Endodermal cell (in vitro differentiated cells): ENCODE data around the gene PLA2G3. TPM values are rescaled to one million over a fixed set of nuclear protein-coding genes. Genes with fewer than 3 reads are reported as not detected.

Experiments
- DNase-seq: peaks from one replicate; pipeline ENCODE4 v3.0.0-alpha.2; 2017
- H3K27ac ChIP-seq: 2 replicates; pipeline ENCODE4 v1.5.1; 2013; ENCODE audit warnings: mild to moderate bottlenecking, low read depth, low read length, moderate library complexity
- H3K27me3 ChIP-seq: 2 replicates; pipeline ENCODE4 v1.6.1; 2013; ENCODE audit warnings: mild to moderate bottlenecking, low read length, moderate library complexity; ENCODE audit not compliant: insufficient read depth, control insufficient read depth, poor library complexity, severe bottlenecking
- H3K36me3 ChIP-seq: 2 replicates; pipeline ENCODE4 v1.7.0; 2013; ENCODE audit warnings: mild to moderate bottlenecking, low read length, moderate library complexity; ENCODE audit not compliant: control insufficient read depth, insufficient read depth
- H3K4me1 ChIP-seq: one replicate; pipeline ENCODE4 v1.7.0; 2013; ENCODE audit warnings: low read length; ENCODE audit not compliant: control insufficient read depth, insufficient read depth
- H3K4me3 ChIP-seq: 2 replicates; pipeline ENCODE4 v1.5.1; 2013; ENCODE audit warnings: mild to moderate bottlenecking, low read length, moderate library complexity
- H3K9ac ChIP-seq: 2 replicates; pipeline ENCODE4 v1.6.1; 2013; ENCODE audit warnings: mild to moderate bottlenecking, low read length, moderate library complexity; ENCODE audit not compliant: poor library complexity, severe bottlenecking; ENCODE audit errors: extremely low read depth
- H3K9me3 ChIP-seq: 2 replicates; pipeline ENCODE4 v1.6.1; 2013; ENCODE audit warnings: mild to moderate bottlenecking, low read length, moderate library complexity; ENCODE audit not compliant: control insufficient read depth
- H3K27ac Mint-ChIP-seq: 2 replicates; pipeline ENCODE4 v1.8.0; 2020; ENCODE audit warnings: mixed read lengths
- H3K27me3 Mint-ChIP-seq: 2 replicates; pipeline ENCODE4 v1.8.0; 2021; ENCODE audit warnings: mild to moderate bottlenecking, mixed read lengths; ENCODE audit not compliant: insufficient read depth
- H3K36me3 Mint-ChIP-seq: 2 replicates; pipeline ENCODE4 v1.8.0; 2020; ENCODE audit warnings: low read depth, mixed read lengths
- H3K4me1 Mint-ChIP-seq: 2 replicates; pipeline ENCODE4 v1.8.0; 2020; ENCODE audit warnings: mixed read lengths
- H3K4me3 Mint-ChIP-seq: 2 replicates; pipeline ENCODE4 v1.8.0; 2020; ENCODE audit warnings: mild to moderate bottlenecking, moderate library complexity, mixed read lengths
- H3K9me3 Mint-ChIP-seq: 2 replicates; pipeline ENCODE4 v1.8.0; 2020; ENCODE audit warnings: mild to moderate bottlenecking, mixed read lengths
- CTCF ChIP-seq: fragments of 200-600 bp; sonication (generic); conservative IDR thresholded peaks from 2 replicates; pipeline ENCODE4 v1.5.0; 2021; ENCODE audit warnings: antibody characterized with exemption, mild to moderate bottlenecking
- WGBS, 2 experiments: methylation state at CpG; one replicate each; pipeline versions ENCODE4 v1.1.5 to v1.1.7; 2013; ENCODE audit warnings: missing lambda C conversion rate in 2 of 2, mixed read lengths in 1 of 2; ENCODE audit not compliant: insufficient coverage in 1 of 2, insufficient read length in 1 of 2; 5-methylcytosine and 5-hydroxymethylcytosine counted together
- microRNA-seq: library from miRNA; unstranded; fragments of <30 nt; microRNA quantifications from one replicate; pipeline ENCODE4 v1.2.0, GENCODE V29; 2020; ENCODE audit warnings: borderline microRNAs expressed
- total RNA-seq, 2 donors: library from RNA; stranded (reverse); fragmentation: NEBNext Ultra II Directional in 1 of 2; extraction: Animal tissue kit (Norgen Biotek cat#: 25700) in 1 of 2; gene quantifications; 2 replicates in 1 of 2; 3 replicates in 1 of 2; pipeline ENCODE4 v1.2.1, GENCODE V29; 2021

The PLA2G3 gene
- total RNA-seq, 2 donors from 2014 or later: 4.1 to 4.6 TPM

DNA sequence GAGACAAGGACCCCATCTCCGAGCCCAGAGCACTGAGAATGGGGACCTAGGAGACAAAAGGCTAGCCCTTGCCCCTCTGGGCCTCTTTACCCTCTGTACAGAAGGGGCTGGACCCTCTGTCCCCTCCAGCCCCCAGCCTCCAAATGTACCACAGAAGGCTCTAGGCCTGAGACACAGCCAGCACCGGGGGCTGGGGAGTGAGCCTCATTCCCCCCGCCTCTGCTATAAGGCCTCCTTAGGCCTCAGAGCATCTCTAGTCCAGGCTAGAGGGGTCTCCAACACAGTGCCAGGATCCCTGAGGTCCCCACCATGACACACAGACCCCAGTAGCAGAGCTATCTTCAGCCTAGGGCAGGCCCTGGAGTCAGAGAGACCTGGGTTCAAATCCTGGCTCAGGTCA, 54.4 kb downstream of the PLA2G3 start:
- Histone ChIP-seq H3K4me3 (no peak overlapping the region), H3K27ac (no peak overlapping the region), H3K4me1 (peaks cover 13% of the 10 kb centered on the region), H3K27me3 (no peaks in the 10 kb centered on the region), H3K9me3 (no peaks in the 10 kb centered on the region), H3K9ac (no peak overlapping the region), H3K36me3 (no peaks in the 10 kb centered on the region)
- Mint-ChIP-seq H3K27ac (no peak overlapping the region), H3K4me3 (peak overlapping the region; percentile 84), H3K9me3 (no peaks in the 10 kb centered on the region), H3K36me3 (no peaks in the 10 kb centered on the region), H3K4me1 (peaks cover 29% of the 10 kb centered on the region), H3K27me3 (peaks cover 2% of the 10 kb centered on the region)
- TF ChIP-seq CTCF: no peak
- WGBS, 2 experiments: 90 to 95% methylated on average over 2 to 3 of the region's 3 CpGs
- no peak for DNase-seq

- H3K9me3 Mint-ChIP-seq: no peaks in the 10 kb centered on the region
- peaks cover 31% of the 10 kb centered on the region for H3K4me1 Mint-ChIP-seq
- Histone ChIP-seq H3K4me1 (peaks cover 13% of the 10 kb centered on the region), H3K27ac (peak overlapping the region; percentile 38), H3K4me3 (peak overlapping the region; percentile 86), H3K27me3 (no peaks in the 10 kb centered on the region), H3K9me3 (no peaks in the 10 kb centered on the region), H3K36me3 (no peaks in the 10 kb centered on the region), H3K9ac (peak overlapping the region; percentile 68)
- DNase-seq: peak; percentile 73
- peak overlapping the region; percentile 93 for H3K27ac Mint-ChIP-seq
- H3K27me3 Mint-ChIP-seq: peaks cover 2% of the 10 kb centered on the region
- H3K36me3 Mint-ChIP-seq: no peaks in the 10 kb centered on the region
- peak overlapping the region; percentile 84 for H3K4me3 Mint-ChIP-seq
- WGBS, 2 experiments: 37 to 38% methylated on average over 4 to 13 of the region's 13 CpGs
- TF ChIP-seq CTCF: peak; percentile 2
Observed at GRCh38 chr22:31085493-31085824, 54.8 kb downstream of the PLA2G3 start.

- Mint-ChIP-seq H3K36me3 (no peaks in the 10 kb centered on the region), H3K4me1 (peaks cover 32% of the 10 kb centered on the region), H3K27ac (peak overlapping the region; percentile 93), H3K9me3 (no peaks in the 10 kb centered on the region), H3K4me3 (peak overlapping the region; percentile 84), H3K27me3 (peaks cover 2% of the 10 kb centered on the region)
- H3K9me3 ChIP-seq: no peaks in the 10 kb centered on the region
- H3K4me3 ChIP-seq: peak overlapping the region; percentile 86
- peaks cover 13% of the 10 kb centered on the region for H3K4me1 ChIP-seq
- H3K27ac ChIP-seq: peak overlapping the region; percentile 38
- H3K27me3 ChIP-seq: no peaks in the 10 kb centered on the region
- DNase-seq: peak; percentile 93
- 2 to 3% methylated on average over 10 to 69 of the region's 69 CpGs for WGBS, 2 experiments
- H3K36me3 ChIP-seq: no peaks in the 10 kb centered on the region
- peak overlapping the region; percentile 68 for H3K9ac ChIP-seq
- TF ChIP-seq CTCF: peak; percentile 99
Observed at GRCh38 chr22:31084811-31085492, 55.4 kb downstream of the PLA2G3 start.

Small RNA genes within 50 kb of the gene (microRNA-seq; reads per million reads assigned to microRNA genes)
- 1.5 reads per million, percentile 3 among the genes with 10 or more reads in this experiment for gene MIR3928

Other genes with a start within 250 kb of the PLA2G3 start
- 10 to 100 TPM; 34.9 to 36.3 TPM for gene MORC2, start 171.7 kb downstream of the PLA2G3 start, total RNA-seq
- gene TUG1, start 171.2 kb downstream of the PLA2G3 start, total RNA-seq: 100 to 1,000 TPM; 113 to 123 TPM
- gene SMTN, start 59.2 kb downstream of the PLA2G3 start, total RNA-seq: 10 to 100 TPM; 23.6 to 35.8 TPM
- gene SELENOM, start 32.9 kb downstream of the PLA2G3 start, total RNA-seq: 10 to 100 TPM in 1 of 2 donors, 1 to 10 TPM in 1; 8.0 to 10.4 TPM
- gene INPP5J, start 17.5 kb downstream of the PLA2G3 start, total RNA-seq: 1 to 10 TPM; 3.5 to 5.4 TPM
- 10 to 100 TPM; 18.9 to 21.7 TPM for gene RNF185, start 19.7 kb upstream of the PLA2G3 start, total RNA-seq
- gene LIMK2, start 71.8 kb upstream of the PLA2G3 start, total RNA-seq: 10 to 100 TPM; 41.4 to 42.2 TPM
- 1 to 10 TPM; 2.0 to 3.5 TPM for gene PIK3IP1, start 152.0 kb upstream of the PLA2G3 start, total RNA-seq
- gene PATZ1, start 205.8 kb upstream of the PLA2G3 start, total RNA-seq: 10 to 100 TPM; 49.2 to 57.1 TPM